HG03045 (cell line): ENCODE measurements around the gene GPR137.
A peak's percentile ranks its signal among the peaks of the same experiment; 100 is the strongest.

Experiments
- ATAC-seq: cut with Tn5 transposase; IDR thresholded peaks from one replicate; pipeline ENCODE4 v1.9.1; 2021; ENCODE audit warnings: mild to moderate bottlenecking, moderate library complexity; ENCODE audit not compliant: unreplicated experiment

The GPR137 gene

GRCh38 chr11:64263021-64263946 is 22.4 kb upstream of the GPR137 start:
- no peak for ATAC-seq

GRCh38 chr11:64263947-64264317 is 21.7 kb upstream of the GPR137 start:
- no peak for ATAC-seq

GRCh38 chr11:64264371-64264852 is 21.2 kb upstream of the GPR137 start:
- ATAC-seq: no peak

GRCh38 chr11:64265176-64266160 is 20.2 kb upstream of the GPR137 start:
- ATAC-seq: no peak

GRCh38 chr11:64266339-64266738 is 19.3 kb upstream of the GPR137 start:
- no peak for ATAC-seq

- no peak for ATAC-seq
Observed at GRCh38 chr11:64267207-64267945, 18.3 kb upstream of the GPR137 start.

GRCh38 chr11:64268025-64268892 is 17.4 kb upstream of the GPR137 start:
- no peak for ATAC-seq

GRCh38 chr11:64268893-64269539 is 16.6 kb upstream of the GPR137 start:
- peak; percentile 19 for ATAC-seq

- ATAC-seq: peak; percentile 69
Observed at GRCh38 chr11:64269540-64270220, 16.0 kb upstream of the GPR137 start.

- ATAC-seq: no peak
Observed at GRCh38 chr11:64275031-64275800, 10.4 kb upstream of the GPR137 start.

- ATAC-seq: no peak
Observed at GRCh38 chr11:64275841-64276240, 9.8 kb upstream of the GPR137 start.

GRCh38 chr11:64276653-64277431 is 8.8 kb upstream of the GPR137 start:
- no peak for ATAC-seq

GRCh38 chr11:64278576-64279190 is 7.0 kb upstream of the GPR137 start:
- no peak for ATAC-seq

- ATAC-seq: no peak
Observed at GRCh38 chr11:64281957-64282770, 3.5 kb upstream of the GPR137 start.

GRCh38 chr11:64283092-64283491 is 2.6 kb upstream of the GPR137 start:
- ATAC-seq: no peak
